Erythroblast (primary cell): ENCODE data around the gene NBL1.

Experiments used
- GATA1 ChIP-seq: IDR thresholded peaks from 2 replicates; pipeline ENCODE4 v1.6.1; 2011; ENCODE audit warnings: low read depth, mild to moderate bottlenecking, control low read depth, low read length, moderate library complexity
- POLR2A ChIP-seq: IDR thresholded peaks from 2 replicates; pipeline ENCODE4 v1.6.1; 2011; ENCODE audit warnings: mild to moderate bottlenecking, low read length

DNA sequence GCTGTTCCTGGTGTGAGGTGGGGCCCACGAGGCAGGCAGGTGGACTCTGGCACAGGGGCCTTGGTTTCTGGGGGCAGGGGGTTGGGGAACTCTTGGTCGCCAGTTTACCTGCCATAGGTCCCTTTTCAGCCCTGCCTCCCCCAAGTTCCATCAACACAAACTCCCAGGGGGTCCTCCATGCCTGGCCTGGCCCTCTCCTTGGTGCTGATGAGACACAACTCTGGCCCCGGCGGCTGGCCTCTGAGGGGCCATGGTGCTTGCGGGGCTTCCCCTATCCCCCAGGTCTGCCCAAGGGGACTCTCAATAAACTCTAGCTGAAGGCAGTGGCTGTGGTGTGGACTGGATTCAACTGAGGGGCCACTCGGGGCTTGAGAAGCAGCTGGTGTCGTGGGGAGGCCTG, 36.5 kb downstream of the NBL1 start:
- TF ChIP-seq POLR2A (no peak), GATA1 (no peak)
